ENCODE measurements around the gene TIGAR.

Gene TIGAR

GRCh38 chr12:4307593-4308333, 13.2 kb upstream of the TIGAR start:
- DNase-seq (ENCODE audit: low read depth): peak; percentile 80

DNA sequence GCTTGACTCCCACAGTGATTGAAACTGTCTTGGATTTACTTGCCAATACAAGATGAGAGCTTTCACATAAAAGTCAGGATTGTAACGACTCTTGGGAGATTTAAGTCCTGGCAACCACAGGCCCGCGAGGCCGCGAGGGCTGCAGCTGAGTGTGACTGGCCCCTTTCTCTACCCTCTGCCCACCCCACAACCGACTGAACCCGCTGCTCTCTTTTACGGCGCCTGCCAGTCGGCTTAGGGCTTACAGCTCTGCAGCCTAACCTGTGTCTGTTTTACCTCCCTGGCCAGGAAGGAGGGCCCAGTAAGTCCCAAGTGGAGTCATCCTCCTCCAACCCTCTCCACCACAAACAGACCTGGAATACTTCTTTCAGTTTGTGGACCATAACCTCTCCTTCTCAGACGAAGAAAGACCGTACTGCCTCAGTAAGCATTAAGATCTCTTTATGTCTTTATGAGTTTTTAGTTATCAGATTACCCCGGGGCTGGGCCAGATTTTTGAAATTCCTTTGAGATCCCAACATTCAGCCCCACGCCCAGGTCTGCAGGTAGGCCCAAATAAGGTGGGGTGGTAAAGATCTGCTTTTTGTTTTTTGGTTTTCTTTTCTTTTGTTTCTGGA, 12.6 kb upstream of the TIGAR start:
- no peak for DNase-seq (ENCODE audit: low read depth)

DNA sequence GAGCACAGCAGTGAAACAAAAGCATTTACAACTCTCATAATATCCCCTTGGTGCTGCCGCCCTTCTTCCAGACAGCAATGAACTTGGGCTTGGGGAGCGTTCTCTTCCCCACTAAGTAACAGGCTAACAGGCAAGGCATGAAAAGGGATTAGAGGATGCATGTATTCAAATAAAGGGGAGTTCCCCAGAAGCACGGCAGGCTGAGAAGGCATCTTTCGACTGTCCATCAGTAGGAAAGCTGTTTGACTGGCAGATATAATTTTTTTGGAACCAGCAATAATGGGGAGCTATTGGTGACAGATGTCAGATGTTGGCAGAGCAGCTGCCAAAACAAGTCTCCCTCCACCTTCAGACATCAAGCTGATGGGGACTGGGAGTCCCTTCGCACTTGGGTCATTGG, 9.2 kb upstream of the TIGAR start:
- DNase-seq (ENCODE audit: low read depth): no peak

GRCh38 chr12:4312251-4312650, 8.8 kb upstream of the TIGAR start:
- no peak for DNase-seq (ENCODE audit: low read depth)

DNA sequence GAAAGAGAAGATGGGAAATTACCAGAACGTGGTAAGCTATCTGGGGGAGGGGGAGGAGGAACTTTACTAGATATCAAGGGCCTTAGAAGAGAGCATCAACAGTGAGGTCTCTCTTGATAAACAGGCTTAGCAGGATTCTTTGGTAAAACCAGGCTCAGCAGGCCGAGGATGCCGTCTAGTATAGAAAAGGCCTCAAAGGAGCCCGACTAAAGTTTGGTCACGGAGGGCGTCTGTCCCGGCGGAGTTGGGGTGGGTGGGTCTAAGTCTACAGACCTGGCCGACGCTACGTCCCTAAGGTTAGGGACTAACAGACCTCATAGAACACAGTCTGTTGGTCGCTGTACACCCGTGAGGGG, 538 bp upstream of the TIGAR start:
- no peak for DNase-seq (ENCODE audit: low read depth)

DNA sequence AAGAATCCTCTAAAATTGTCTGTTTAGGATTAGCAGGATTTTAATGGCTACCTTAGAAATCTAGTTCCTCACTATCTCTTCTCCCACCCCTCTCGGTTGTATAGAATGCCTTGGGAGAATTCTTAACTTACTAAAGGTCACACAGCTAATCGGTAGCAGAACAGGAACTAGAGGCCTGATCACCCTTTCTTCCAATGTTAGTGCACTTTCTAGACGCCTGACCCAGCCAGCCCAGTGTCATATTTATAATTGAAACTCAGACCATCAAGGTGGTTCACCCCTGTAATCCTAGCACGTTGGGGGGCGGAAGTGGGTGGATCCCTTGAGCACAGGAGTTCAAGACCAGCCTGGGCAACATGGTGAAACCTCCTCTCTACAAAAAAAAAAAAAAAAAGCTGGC, 1.7 kb downstream of the TIGAR start:
- no peak for DNase-seq (ENCODE audit: low read depth)

GRCh38 chr12:4323396-4323795, 2.4 kb downstream of the TIGAR start:
- DNase-seq (ENCODE audit: low read depth): no peak

DNA sequence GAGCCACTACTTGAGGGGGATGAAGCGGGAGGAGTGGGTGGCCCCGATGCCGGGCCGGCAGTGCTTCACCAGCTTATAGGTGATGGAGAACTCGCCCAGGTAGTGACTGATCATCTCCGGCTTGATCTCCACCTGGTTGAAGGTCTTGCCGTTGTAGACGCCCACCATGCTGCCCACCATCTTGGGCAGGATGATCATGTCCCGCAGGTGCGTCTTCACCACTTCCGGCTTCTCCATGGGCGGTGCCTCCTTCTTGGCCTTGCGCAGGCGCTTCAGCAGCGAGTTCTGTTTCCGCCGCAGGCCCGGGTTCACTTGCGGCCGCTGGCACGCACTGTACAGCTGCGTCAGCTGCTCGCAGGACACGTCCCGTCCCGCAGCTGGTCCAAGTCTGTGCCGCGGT, 3.4 kb downstream of the TIGAR start:
- no peak for DNase-seq (ENCODE audit: low read depth)

DNA sequence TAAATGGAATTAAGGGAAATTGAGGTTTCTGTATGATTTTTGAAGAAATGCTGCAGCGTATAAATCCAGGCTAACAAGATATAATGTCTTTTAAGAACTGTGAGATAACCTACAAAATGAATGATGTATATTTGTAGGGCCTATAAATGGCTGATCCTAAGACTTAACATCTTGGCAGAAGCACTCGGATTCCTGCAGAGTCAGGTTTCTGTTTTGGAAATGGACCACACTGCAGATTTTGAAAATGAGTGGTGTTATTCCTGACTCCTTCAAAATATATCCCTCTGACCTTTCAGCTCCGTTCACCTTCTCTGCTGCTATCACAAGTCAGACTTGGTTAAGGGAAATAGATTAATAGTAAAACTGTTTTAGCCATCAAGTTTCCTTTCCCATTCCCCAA, 5.0 kb downstream of the TIGAR start:
- DNase-seq (ENCODE audit: low read depth): no peak

DNA sequence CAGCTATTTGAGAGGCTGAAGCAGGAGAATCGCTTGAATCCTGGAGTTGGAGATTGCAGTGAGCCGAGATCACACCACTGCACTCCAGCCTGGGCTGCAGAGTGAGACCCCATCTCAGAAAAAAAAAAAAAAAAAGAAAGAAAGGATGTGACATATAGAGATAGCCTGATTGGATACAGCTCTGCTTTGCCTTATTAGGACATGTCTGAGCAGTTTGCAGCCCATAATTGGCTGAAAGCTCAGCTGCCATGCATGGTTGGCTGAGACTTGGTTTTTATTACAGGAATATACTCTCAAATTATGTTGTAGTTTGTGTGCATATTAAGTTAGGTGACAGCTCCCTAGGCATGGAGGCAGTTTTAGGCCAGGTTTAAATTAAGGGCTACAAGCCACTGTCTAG, 6.3 kb downstream of the TIGAR start:
- no peak for DNase-seq (ENCODE audit: low read depth)

- DNase-seq (ENCODE audit: low read depth): no peak
Observed at GRCh38 chr12:4330203-4330602, 9.2 kb downstream of the TIGAR start.

GRCh38 chr12:4331221-4331620, 10.2 kb downstream of the TIGAR start:
- no peak for DNase-seq (ENCODE audit: low read depth)

- no peak for DNase-seq (ENCODE audit: low read depth)
Observed at GRCh38 chr12:4331842-4332241, 10.8 kb downstream of the TIGAR start.

GRCh38 chr12:4346931-4347330, 25.9 kb downstream of the TIGAR start:
- DNase-seq (ENCODE audit: low read depth): no peak

DNA sequence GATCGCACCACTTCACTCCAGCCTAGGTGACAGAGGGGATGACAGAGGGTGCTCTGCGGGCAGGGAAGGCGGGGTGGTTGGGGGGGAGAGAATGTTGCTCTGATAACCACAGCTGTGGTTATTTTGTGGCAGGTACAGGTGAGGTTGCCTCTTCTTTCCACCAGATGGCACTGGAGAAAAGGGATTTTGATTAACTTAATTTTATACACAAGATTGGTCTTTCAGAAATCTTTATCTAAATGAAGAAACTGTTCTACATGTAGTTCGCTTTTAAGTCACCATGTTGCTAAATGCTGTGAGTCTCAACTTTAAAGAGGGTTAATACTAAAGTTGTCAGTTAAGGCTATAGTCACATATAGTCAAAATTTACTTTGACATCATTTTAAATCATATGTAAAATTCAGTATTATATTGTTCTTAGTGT, 32.8 kb downstream of the TIGAR start:
- peak; percentile 9 for DNase-seq (ENCODE audit: low read depth)

- DNase-seq (ENCODE audit: low read depth): peak; percentile 9
Observed at GRCh38 chr12:4355156-4356040, 34.4 kb downstream of the TIGAR start.

DNA sequence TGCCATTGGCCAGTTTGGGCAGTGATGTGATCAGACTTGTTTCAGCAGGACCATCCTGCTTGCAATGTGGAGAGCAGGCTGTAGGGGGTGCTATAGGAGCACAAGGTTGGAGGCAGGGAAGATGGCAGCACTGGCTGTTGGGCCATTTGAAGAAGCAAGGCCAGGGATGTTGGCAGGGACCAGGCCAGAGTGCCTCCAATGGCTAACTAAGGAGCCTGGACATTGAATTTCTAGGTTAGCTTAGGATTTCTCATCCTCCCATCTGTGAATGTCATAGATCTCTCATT, 35.0 kb downstream of the TIGAR start:
- DNase-seq (ENCODE audit: low read depth): peak; percentile 36

- no peak for DNase-seq (ENCODE audit: low read depth)
Observed at GRCh38 chr12:4366090-4366489, 45.1 kb downstream of the TIGAR start.

- no peak for DNase-seq (ENCODE audit: low read depth)
Observed at GRCh38 chr12:4369548-4369947, 48.5 kb downstream of the TIGAR start.

- no peak for DNase-seq (ENCODE audit: low read depth)
Observed at GRCh38 chr12:4370265-4370664, 49.3 kb downstream of the TIGAR start.

- DNase-seq (ENCODE audit: low read depth): no peak
Observed at GRCh38 chr12:4372653-4373052, 51.6 kb downstream of the TIGAR start.

DNA sequence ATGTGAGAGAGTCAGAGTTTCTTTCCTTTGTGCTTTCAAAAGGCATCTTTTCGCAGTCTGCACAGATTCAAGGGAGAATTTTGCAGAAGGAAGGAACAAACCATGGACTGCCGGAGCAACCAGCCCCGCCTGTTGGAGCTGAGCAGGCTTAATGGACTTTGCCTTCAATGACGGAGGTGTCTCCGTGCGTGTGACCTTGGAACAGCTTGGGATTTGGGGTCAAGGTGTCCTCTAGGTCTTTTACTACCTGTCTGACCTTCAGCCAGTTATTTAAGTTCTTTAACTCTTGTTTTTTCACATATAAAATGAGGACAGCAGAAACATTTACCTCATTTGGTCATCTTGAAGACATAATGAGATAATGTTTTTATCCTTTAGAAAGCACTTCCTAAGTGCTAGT, 54.4 kb downstream of the TIGAR start:
- no peak for DNase-seq (ENCODE audit: low read depth)

DNA sequence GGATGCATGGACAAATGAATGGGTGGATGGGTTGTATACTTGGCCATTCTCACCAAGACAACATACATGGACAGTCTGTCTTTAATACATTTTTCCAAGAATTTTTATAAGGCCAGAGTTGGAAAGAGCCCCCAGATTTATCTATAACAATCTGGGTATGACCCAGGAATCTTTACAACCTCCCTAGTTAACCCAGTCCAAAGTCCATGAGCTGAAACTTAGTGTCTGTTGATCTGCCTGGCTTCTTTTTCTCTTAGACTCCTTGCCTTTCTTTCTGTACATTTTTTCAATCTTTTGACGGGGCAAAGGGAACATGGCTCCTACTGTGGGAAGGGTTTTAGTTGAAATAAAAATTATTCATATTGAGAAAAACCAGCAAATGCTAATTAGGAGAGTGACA, 57.8 kb downstream of the TIGAR start:
- DNase-seq (ENCODE audit: low read depth): no peak

Data from iris pigment epithelial cell (primary cell).